ENCODE data around the gene SLC16A6.
"Not testable (repeated sequence)": the region's sequence is repeated elsewhere in the genome, so short reads cannot be mapped to it uniquely, and the experiment has no call there.

The SLC16A6 gene

GRCh38 chr17:68290955-68291835 is at the start of gene SLC16A6, which contains the start of gene ARSG:
Gene SLC16A6 (minus strand): TSS chr17:68291127. CDS start chr17:68278320, 12,807 bp downstream.
Gene ARSG (plus strand): TSS chr17:68291495. CDS start chr17:68307494, 15,999 bp downstream.
- DNase-seq, result peak; percentile 83 to 84

GRCh38 chr17:68334393-68334792 is 43.5 kb upstream of the SLC16A6 start:
- no peak for DNase-seq

- DNase-seq, result not testable (repeated sequence)
Measured at GRCh38 chr17:68331932-68332331, 41.0 kb upstream of the SLC16A6 start.

GRCh38 chr17:68329331-68329730 is 38.4 kb upstream of the SLC16A6 start:
- DNase-seq, result no peak

GRCh38 chr17:68328676-68329075 is 37.7 kb upstream of the SLC16A6 start:
- no peak for DNase-seq

GRCh38 chr17:68327823-68328557 is 37.1 kb upstream of the SLC16A6 start:
- no peak for DNase-seq

- DNase-seq, result no peak
Measured at GRCh38 chr17:68326681-68327080, 35.8 kb upstream of the SLC16A6 start.

GRCh38 chr17:68325961-68326360 is 35.0 kb upstream of the SLC16A6 start:
- no peak for DNase-seq

- DNase-seq, result no peak
Measured at GRCh38 chr17:68324654-68325336, 33.9 kb upstream of the SLC16A6 start.

GRCh38 chr17:68324114-68324513 is 33.2 kb upstream of the SLC16A6 start:
- DNase-seq, result no peak

GRCh38 chr17:68322630-68323029 is 31.7 kb upstream of the SLC16A6 start:
- no peak for DNase-seq

GRCh38 chr17:68321556-68321954 is 30.6 kb upstream of the SLC16A6 start:
- no peak for DNase-seq

- DNase-seq, result no peak
Measured at GRCh38 chr17:68320943-68321555, 30.1 kb upstream of the SLC16A6 start.

GRCh38 chr17:68320311-68320865 is 29.5 kb upstream of the SLC16A6 start:
- no peak for DNase-seq

- DNase-seq, result peak in 1 of 2 donors; percentile 26
Measured at GRCh38 chr17:68319410-68320162, 28.7 kb upstream of the SLC16A6 start.

GRCh38 chr17:68318103-68318991 is 27.4 kb upstream of the SLC16A6 start:
- DNase-seq, result peak in 1 of 2 donors; percentile 52

GRCh38 chr17:68317458-68317857 is 26.5 kb upstream of the SLC16A6 start:
- DNase-seq, result no peak

GRCh38 chr17:68315930-68316329 is 25.0 kb upstream of the SLC16A6 start:
- no peak for DNase-seq

GRCh38 chr17:68314916-68315535 is 24.1 kb upstream of the SLC16A6 start:
- DNase-seq, result peak; percentile 45 to 46

GRCh38 chr17:68310152-68310551 is 19.2 kb upstream of the SLC16A6 start:
- peak; percentile 18 to 32 for DNase-seq

Measured in CD4-positive, alpha-beta T cell treated with Interleukin-4 for 1 hour (primary cell).